ENCODE results near the gene KCNA1. TPM values are rescaled to one million over a fixed set of nuclear protein-coding genes. Genes with fewer than 3 reads are reported as not detected.

KCNA1 gene
- total RNA-seq, 4 donors from 2014 or later, result 0.27 to 3.9 (median 2.7) TPM

DNA sequence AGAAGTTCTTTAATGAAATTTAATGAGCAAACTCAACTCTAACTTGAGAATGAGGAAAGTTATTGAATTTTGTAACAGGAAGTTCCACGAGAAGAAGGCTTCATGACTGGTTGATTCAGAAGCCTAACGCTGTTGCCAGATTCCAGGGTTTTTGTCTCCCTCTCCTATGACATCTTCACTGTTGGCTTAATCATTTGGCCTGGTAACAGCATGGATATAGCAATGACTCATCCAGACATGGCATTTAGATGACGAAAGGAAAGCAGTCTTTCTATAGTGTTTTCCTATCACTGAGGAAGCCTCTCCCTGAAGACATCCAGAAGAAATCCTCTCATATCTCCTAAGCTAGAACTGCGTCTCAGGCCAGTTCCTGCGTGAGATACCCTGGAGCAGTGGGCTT is 9.4 kb upstream of the KCNA1 start:
- TF ChIP-seq, protein P1, sequence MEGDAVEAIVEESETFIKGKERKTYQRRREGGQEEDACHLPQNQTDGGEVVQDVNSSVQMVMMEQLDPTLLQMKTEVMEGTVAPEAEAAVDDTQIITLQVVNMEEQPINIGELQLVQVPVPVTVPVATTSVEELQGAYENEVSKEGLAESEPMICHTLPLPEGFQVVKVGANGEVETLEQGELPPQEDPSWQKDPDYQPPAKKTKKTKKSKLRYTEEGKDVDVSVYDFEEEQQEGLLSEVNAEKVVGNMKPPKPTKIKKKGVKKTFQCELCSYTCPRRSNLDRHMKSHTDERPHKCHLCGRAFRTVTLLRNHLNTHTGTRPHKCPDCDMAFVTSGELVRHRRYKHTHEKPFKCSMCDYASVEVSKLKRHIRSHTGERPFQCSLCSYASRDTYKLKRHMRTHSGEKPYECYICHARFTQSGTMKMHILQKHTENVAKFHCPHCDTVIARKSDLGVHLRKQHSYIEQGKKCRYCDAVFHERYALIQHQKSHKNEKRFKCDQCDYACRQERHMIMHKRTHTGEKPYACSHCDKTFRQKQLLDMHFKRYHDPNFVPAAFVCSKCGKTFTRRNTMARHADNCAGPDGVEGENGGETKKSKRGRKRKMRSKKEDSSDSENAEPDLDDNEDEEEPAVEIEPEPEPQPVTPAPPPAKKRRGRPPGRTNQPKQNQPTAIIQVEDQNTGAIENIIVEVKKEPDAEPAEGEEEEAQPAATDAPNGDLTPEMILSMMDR (IDR thresholded peaks at IDR 0.05), result no peak
- no peak for TF ChIP-seq POLR2A (IDR thresholded peaks at IDR 0.05)
- Histone ChIP-seq H3K36me3 (no peaks in the 10 kb centered on the region), H3K4me1 (no peaks in the 10 kb centered on the region), H3K27ac (no peak overlapping the region), H3K4me3 (replicated peaks in 1 of 3) (no peak overlapping the region), H3K9me3 (no peaks in the 10 kb centered on the region), H3K27me3 (no peaks in the 10 kb centered on the region)
- no peak for DNase-seq
- intact Hi-C loops (cut with DNase I), result no loop called here
- WGBS, 2 donors, result 90 to 94% methylated on average over 5 of the region's 5 CpGs

DNA sequence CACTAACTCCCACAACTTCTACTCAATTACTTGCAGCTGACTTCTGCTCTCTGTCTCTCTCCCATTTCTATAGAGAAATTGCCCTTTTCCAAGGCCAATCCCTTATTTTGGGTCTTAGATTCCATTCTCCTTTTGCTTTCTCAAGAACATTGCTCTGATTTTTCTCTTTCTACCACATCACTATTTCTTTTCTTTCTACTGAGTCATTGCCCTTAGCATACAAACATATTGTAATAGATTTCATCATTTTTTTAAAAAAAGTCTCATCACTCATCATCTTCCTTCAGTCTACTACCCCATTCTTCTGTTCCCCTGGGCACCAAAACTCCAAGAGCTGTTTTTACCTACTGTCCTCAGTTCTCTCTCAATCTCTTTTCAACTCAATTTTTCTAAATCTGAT is 4.4 kb upstream of the KCNA1 start:
- no peaks in the 10 kb centered on the region for H3K36me3 ChIP-seq
- peaks cover 6% of the 10 kb centered on the region for H3K27me3 ChIP-seq
- intact Hi-C loops (cut with DNase I), result no loop called here
- peaks cover 15 to 16% of the 10 kb centered on the region in 2 donors for H3K4me1 ChIP-seq
- TF ChIP-seq, protein P1 (IDR thresholded peaks at IDR 0.05), result no peak
- DNase-seq, result no peak
- no peak overlapping the region for H3K27ac ChIP-seq
- H3K4me3 ChIP-seq (replicated peaks in 1 of 3), result no peak overlapping the region
- H3K9me3 ChIP-seq, result no peaks in the 10 kb centered on the region

DNA sequence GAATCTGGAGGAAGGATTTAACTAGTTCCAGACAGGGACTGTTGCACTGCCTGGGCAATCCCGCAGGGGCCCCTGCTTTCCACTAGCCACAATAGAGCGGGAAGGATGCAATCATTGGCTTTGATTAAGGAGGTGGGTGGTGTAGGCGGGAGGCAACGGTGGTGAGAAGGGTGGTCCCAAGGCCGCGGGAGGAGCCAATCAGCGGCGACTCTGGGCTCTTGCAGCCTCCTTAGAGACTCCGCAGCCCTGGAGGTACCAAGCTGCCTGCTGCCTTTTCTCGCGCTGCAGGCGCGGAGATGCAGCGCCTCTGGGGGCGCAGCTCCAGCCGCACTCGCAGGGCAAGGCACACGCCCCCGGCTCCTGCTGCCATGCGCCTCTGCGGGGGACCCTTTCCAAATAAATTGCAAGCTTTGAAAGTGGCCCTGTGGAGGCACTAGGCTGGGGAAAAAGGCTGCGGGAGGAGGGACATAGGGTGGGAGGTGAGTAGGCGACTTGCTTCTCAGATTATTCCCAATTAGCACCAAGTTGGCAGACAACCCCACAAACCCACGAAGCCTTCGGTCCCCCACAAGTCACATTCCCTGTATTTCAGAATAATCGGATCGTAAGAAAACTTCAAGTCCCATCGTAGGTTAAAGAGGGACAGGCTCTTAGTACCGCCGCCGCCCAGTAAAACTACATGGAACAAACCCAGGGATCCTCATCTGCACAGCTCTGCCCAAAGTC is 858 bp upstream of the KCNA1 start:
- Histone ChIP-seq H3K27me3 (peaks cover 6% of the 10 kb centered on the region), H3K27ac (no peak overlapping the region), H3K9me3 (no peaks in the 10 kb centered on the region), H3K4me3 (replicated peaks in 1 of 3) (no peak overlapping the region), H3K4me1 (peaks cover 31 to 37% of the 10 kb centered on the region in 2 donors), H3K36me3 (no peaks in the 10 kb centered on the region)
- peak; percentile 10 for DNase-seq
- TF ChIP-seq POLR2A (IDR thresholded peaks at IDR 0.05), result no peak
- TF ChIP-seq, protein P1 (IDR thresholded peaks at IDR 0.05), result no peak
- intact Hi-C loops (cut with DNase I), result no loop called here
- WGBS, 2 donors, result 3% methylated on average over 19 to 27 of the region's 31 CpGs

DNA sequence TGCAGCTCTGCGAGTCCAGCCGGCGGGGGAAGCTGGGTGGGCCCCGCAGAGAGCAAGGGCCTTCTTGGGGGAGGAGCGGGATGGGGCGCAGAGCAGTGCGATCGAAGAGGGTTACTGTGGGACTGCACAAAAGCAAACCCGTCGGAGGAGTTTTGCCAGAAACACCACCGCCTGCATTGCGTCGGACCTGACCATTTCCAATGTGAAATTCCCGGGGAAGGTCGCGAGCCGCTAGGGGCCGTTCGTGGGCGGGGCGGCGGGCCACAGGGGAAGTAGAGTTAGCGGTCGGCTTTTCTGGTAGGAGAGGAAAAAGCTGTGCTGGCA is 333 bp upstream of the KCNA1 start:
- intact Hi-C loops (cut with DNase I), result no loop called here
- DNase-seq, result peak; percentile 27 to 37
- Histone ChIP-seq H3K27ac (no peak overlapping the region), H3K9me3 (no peaks in the 10 kb centered on the region), H3K4me1 (peaks cover 31 to 40% of the 10 kb centered on the region in 2 donors), H3K36me3 (no peaks in the 10 kb centered on the region), H3K27me3 (peaks cover 6% of the 10 kb centered on the region), H3K4me3 (replicated peaks in 1 of 3) (peak overlapping the region in 1 of 3 donors; percentile 29)
- no peak for TF ChIP-seq POLR2A (IDR thresholded peaks at IDR 0.05)
- 1% methylated on average over 14 to 19 of the region's 24 CpGs for WGBS, 2 donors

DNA sequence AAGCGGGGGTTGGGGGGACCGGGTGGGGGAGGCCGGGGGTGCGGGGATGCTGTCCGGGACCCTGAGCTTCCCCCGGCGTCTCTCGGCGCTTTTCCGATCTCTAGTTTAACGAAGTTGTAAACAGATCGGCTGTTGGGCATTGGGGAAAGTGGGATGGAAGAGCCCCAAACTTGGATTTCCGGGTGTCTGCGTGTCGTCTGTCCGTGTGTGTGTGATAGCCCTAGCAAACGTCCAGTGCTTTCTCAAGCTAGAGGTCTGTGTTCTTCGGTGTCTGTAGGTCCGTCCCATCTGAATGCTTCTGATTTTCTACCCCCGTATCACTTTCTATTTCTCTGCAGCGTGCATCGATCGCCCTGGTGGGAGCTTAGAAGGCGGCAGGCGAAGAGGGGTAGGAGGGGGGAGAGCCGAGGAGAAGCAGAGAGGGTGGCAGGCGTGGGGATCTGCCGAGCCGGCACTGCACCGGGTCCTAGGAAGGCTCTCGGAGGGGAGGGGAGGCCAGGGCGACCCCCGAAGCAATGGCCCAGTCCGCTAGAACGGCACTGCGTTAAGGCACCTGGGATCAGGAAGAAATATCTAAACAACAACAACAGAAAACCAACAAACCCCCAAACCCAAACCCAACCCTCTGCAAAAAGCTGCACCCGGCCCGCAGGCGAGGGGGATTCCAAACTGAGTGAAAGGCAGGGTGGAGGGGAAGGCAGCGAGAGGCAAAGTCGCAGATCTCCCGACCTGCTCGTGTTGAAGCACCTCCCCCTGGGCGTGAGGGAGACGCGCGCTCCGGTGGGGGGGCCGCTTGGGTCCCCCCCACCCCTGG is 1.0 kb downstream of the KCNA1 start:
- Histone ChIP-seq H3K27ac (no peak overlapping the region), H3K27me3 (peaks cover 6% of the 10 kb centered on the region)
- WGBS, 2 donors, result 2% methylated on average over 43 to 49 of the region's 49 CpGs

More for the DNA sequence above, 1.0 kb downstream of the KCNA1 start:
- peak overlapping the region; percentile 14 to 29 (median 21) for H3K4me3 ChIP-seq (replicated peaks in 1 of 3)
- intact Hi-C loops (cut with DNase I), result no loop called here
- no peaks in the 10 kb centered on the region for H3K36me3 ChIP-seq
- peaks cover 40 to 51% of the 10 kb centered on the region in 2 donors for H3K4me1 ChIP-seq
- no peaks in the 10 kb centered on the region for H3K9me3 ChIP-seq
- DNase-seq, result peak; percentile 24 to 29
- no peak for TF ChIP-seq POLR2A (IDR thresholded peaks at IDR 0.05)
- TF ChIP-seq, protein P1 (IDR thresholded peaks at IDR 0.05), result no peak

Measured in thyroid gland (tissue), 4 donors.